Hepatocyte (in vitro differentiated cells): ENCODE measurements around the gene ATF7.

Source experiments
- CTCF ChIP-seq: fragments of 200-600 bp; sonication (generic); IDR thresholded peaks from 2 replicates; pipeline ENCODE4 v1.5.1; 2016; ENCODE audit warnings: antibody characterized with exemption, mild to moderate bottlenecking; ENCODE audit not compliant: poor library complexity
- EZH2 ChIP-seq: fragments of 200-600 bp; sonication (generic); IDR thresholded peaks from 2 replicates; pipeline ENCODE4 v1.6.1; 2016; ENCODE audit warnings: antibody characterized with exemption, mild to moderate bottlenecking, borderline replicate concordance
- EZH2phosphoT487 ChIP-seq: fragments of 200-600 bp; sonication (generic); IDR thresholded peaks from one replicate; pipeline ENCODE4 v1.6.1; 2018; ENCODE audit warnings: antibody characterized with exemption, mild to moderate bottlenecking, low read depth, moderate library complexity; ENCODE audit not compliant: unreplicated experiment, severe bottlenecking

- TF ChIP-seq CTCF (no peak), EZH2phosphoT487 (no peak), EZH2 (no peak)
Observed at GRCh38 chr12:53651737-53652136, 25.6 kb upstream of the ATF7 start.
